A673 (cell line): ENCODE measurements around the gene CCDC87. TPM values are rescaled to one million over a fixed set of nuclear protein-coding genes. Genes with fewer than 3 reads are reported as not detected.
"Not testable (repeated sequence)": the region's sequence is repeated elsewhere in the genome, so short reads cannot be mapped to it uniquely, and the experiment has no call there.

Source experiments
- BruUV-seq: library from RNA; stranded (reverse); fragments of 400-500 nt; replicated peaks from 2 replicates; lab custom pipeline; 2021; lab: Mats Ljungman, UMichigan
- CTCF ChIA-PET: fragments of 300-600 bp; sonication (Branson Sonifier 250); formaldehyde crosslinking; loops from one replicate; lab custom pipeline; 2022; ENCODE audit warnings: antibody characterized with exemption; lab: Charles Lee
- POLR2A ChIA-PET: fragments of 300-600 bp; sonication (Branson Sonifier 250); formaldehyde crosslinking; loops from one replicate; lab custom pipeline; 2022; ENCODE audit warnings: antibody characterized with exemption; ENCODE audit not compliant: low non-redundant PET; lab: Charles Lee
- DNase-seq: peaks from one replicate; pipeline ENCODE4 v3.0.0-alpha.2; 2015; ENCODE audit warnings: low spot score
- H3K27ac ChIP-seq: fragments of 200-600 bp; sonication (generic); 2 replicates; pipeline ENCODE4 v1.5.1; 2016; ENCODE audit warnings: mixed run types, low read depth, mild to moderate bottlenecking, mixed read lengths, antibody characterized with exemption, low read length; ENCODE audit not compliant: poor library complexity, severe bottlenecking
- H3K27me3 ChIP-seq: fragments of 200-600 bp; sonication (generic); replicated peaks from 2 replicates; pipeline ENCODE4 v1.6.1; 2017; ENCODE audit warnings: mixed run types, low read depth, mild to moderate bottlenecking, mixed read lengths, antibody characterized with exemption, low read length; ENCODE audit not compliant: insufficient read depth, poor library complexity
- H3K36me3 ChIP-seq: fragments of 200-600 bp; sonication (generic); 2 replicates; pipeline ENCODE4 v1.6.1; 2016; ENCODE audit warnings: mixed run types, mild to moderate bottlenecking, mixed read lengths, antibody characterized with exemption, low read length; ENCODE audit not compliant: insufficient read depth, poor library complexity, severe bottlenecking
- H3K4me1 ChIP-seq: fragments of 200-600 bp; sonication (generic); 2 replicates; pipeline ENCODE4 v1.6.1; 2017; ENCODE audit warnings: mixed run types, mild to moderate bottlenecking, mixed read lengths, antibody characterized with exemption, low read length; ENCODE audit not compliant: insufficient read depth, poor library complexity, severe bottlenecking
- H3K4me3 ChIP-seq: fragments of 200-600 bp; sonication (generic); 2 replicates; pipeline ENCODE4 v1.5.1; 2016; ENCODE audit warnings: low read depth, mixed run types, mild to moderate bottlenecking, mixed read lengths, low read length; ENCODE audit not compliant: poor library complexity, severe bottlenecking
- H3K9me3 ChIP-seq: fragments of 200-600 bp; sonication (generic); 2 replicates; pipeline ENCODE4 v1.6.1; 2016; ENCODE audit warnings: mixed run types, low read depth, mild to moderate bottlenecking, mixed read lengths, antibody characterized with exemption, low read length; ENCODE audit not compliant: poor library complexity, severe bottlenecking
- EZH2 ChIP-seq: fragments of 200-600 bp; sonication (generic); IDR thresholded peaks from 2 replicates; pipeline ENCODE4 v1.6.1; 2017; ENCODE audit warnings: borderline replicate concordance, low read depth, mild to moderate bottlenecking, mixed read lengths, antibody characterized with exemption, low read length; ENCODE audit not compliant: poor library complexity, severe bottlenecking
- intact Hi-C: fragments of 100-400 bp; cut with micrococcal nuclease; formaldehyde crosslinking; loops from one replicate; pipeline ENCODE4 v1.10.0; 2022; ENCODE audit not compliant: unreplicated experiment
- total RNA-seq: library from RNA; stranded (reverse); gene quantifications from 2 replicates; pipeline ENCODE4 v1.2.3, GENCODE V29; 2021
- TF ChIP-seq, protein P1 (sequence below): fragments of 300-800, 200-600 bp; sonication (generic); conservative IDR thresholded peaks from 2 replicates; pipeline ENCODE4 v1.5.1; 2017; ENCODE audit warnings: low read depth, mild to moderate bottlenecking, antibody characterized with exemption, low read length, moderate library complexity, mixed read lengths

Gene CCDC87
- total RNA-seq, 1 experiment from 2014 or later, result 0.90 TPM

DNA sequence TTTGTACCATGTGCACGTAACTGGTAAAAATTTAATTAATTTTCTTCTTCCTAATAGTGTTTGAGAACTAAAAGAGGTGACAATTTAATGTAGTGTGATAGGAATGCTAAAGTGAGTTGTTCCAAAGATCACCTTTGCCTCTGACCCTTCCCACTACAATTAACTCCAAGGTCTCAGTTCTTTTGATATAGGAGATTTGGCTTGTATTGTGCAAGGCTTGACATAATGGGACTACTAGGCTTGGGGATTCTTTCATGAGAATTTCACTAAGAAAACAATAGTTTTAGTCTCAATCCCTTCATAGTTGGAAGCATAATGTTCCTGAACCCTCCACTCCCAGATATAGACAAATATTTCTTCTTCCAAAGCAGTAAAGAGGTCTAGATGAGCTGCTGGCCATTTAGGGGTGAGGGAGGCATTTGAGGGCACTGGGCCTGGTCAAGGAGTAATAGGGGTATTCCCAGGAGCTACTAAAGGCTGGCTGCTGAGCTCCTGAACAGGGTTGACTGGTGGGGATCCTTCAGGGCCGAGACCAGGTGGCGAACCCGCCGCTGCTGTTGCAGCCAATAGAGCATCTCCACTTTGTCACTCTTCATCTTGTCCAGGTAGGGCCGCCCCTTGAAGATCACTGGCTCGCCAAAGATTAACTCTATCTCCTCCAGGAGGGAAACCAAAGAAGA lies 2.7 kb downstream of the CCDC87 start:
- intact Hi-C loops, result no loop called here
- peaks cover 2% of the 10 kb centered on the region for H3K4me1 ChIP-seq
- H3K27me3 ChIP-seq, result no peaks in the 10 kb centered on the region
- H3K4me3 ChIP-seq, result no peak overlapping the region
- BruUV-seq, result no TSS peak
- DNase-seq, result no peak
- H3K27ac ChIP-seq, result no peak overlapping the region
- H3K9me3 ChIP-seq, result no peaks in the 10 kb centered on the region
- POLR2A ChIA-PET, result no interaction called here
- CTCF ChIA-PET, result no interaction called here
- TF ChIP-seq, protein P1, sequence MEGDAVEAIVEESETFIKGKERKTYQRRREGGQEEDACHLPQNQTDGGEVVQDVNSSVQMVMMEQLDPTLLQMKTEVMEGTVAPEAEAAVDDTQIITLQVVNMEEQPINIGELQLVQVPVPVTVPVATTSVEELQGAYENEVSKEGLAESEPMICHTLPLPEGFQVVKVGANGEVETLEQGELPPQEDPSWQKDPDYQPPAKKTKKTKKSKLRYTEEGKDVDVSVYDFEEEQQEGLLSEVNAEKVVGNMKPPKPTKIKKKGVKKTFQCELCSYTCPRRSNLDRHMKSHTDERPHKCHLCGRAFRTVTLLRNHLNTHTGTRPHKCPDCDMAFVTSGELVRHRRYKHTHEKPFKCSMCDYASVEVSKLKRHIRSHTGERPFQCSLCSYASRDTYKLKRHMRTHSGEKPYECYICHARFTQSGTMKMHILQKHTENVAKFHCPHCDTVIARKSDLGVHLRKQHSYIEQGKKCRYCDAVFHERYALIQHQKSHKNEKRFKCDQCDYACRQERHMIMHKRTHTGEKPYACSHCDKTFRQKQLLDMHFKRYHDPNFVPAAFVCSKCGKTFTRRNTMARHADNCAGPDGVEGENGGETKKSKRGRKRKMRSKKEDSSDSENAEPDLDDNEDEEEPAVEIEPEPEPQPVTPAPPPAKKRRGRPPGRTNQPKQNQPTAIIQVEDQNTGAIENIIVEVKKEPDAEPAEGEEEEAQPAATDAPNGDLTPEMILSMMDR, result no peak
- no peak for TF ChIP-seq EZH2
- no peaks in the 10 kb centered on the region for H3K36me3 ChIP-seq

- DNase-seq, H3K27ac ChIP-seq, H3K27me3 ChIP-seq, BruUV-seq, intact Hi-C loops, CTCF ChIA-PET, H3K9me3 ChIP-seq, POLR2A ChIA-PET, H3K4me3 ChIP-seq, H3K36me3 ChIP-seq, H3K4me1 ChIP-seq: not testable (repeated sequence)
Measured at GRCh38 chr11:66589315-66589714, 3.5 kb downstream of the CCDC87 start.

GRCh38 chr11:66586136-66586535 lies 6.7 kb downstream of the CCDC87 start:
- no peak overlapping the region for H3K27ac ChIP-seq
- intact Hi-C loops, result no loop called here
- TF ChIP-seq EZH2, result no peak
- no peak overlapping the region for H3K4me3 ChIP-seq
- ChIA-PET CTCF (no interaction called here), POLR2A (no interaction called here)
- H3K9me3 ChIP-seq, result no peaks in the 10 kb centered on the region
- no peaks in the 10 kb centered on the region for H3K4me1 ChIP-seq
- H3K27me3 ChIP-seq, result no peaks in the 10 kb centered on the region
- no peak for DNase-seq
- no TSS peak for BruUV-seq
- no peaks in the 10 kb centered on the region for H3K36me3 ChIP-seq

GRCh38 chr11:66585447-66585846 lies 7.4 kb downstream of the CCDC87 start:
- not testable (repeated sequence) for BruUV-seq

GRCh38 chr11:66582565-66583147 lies 10.2 kb downstream of the CCDC87 start:
- H3K4me1 ChIP-seq, DNase-seq, BruUV-seq, H3K27me3 ChIP-seq, H3K4me3 ChIP-seq, POLR2A ChIA-PET, H3K36me3 ChIP-seq, intact Hi-C loops, H3K27ac ChIP-seq, CTCF ChIA-PET, H3K9me3 ChIP-seq: not testable (repeated sequence)

More at GRCh38 chr11:66585447-66585846, 7.4 kb downstream of the CCDC87 start:
- H3K4me1 ChIP-seq, POLR2A ChIA-PET, H3K4me3 ChIP-seq, H3K27ac ChIP-seq, CTCF ChIA-PET, H3K36me3 ChIP-seq, intact Hi-C loops, DNase-seq, H3K27me3 ChIP-seq, H3K9me3 ChIP-seq: not testable (repeated sequence)
